CD4-positive, alpha-beta T cell (primary cell): ENCODE measurements around the gene CC2D2A. TPM values are rescaled to one million over a fixed set of nuclear protein-coding genes. Genes with fewer than 3 reads are reported as not detected.

ENCODE experiments used
- ATAC-seq: fragments of 200-7000 bp; cut with Tn5 transposase; one replicate; pipeline ENCODE4 v1.10.0; 2022; ENCODE audit warnings: mild to moderate bottlenecking; ENCODE audit not compliant: poor library complexity
- CTCF ChIA-PET: fragments of 350-600 bp; sonication (Branson Sonifier 250); formaldehyde crosslinking; loops from one replicate; lab custom pipeline; 2021; ENCODE audit warnings: antibody characterized with exemption, inconsistent platforms; lab: Charles Lee
- POLR2A ChIA-PET: fragments of 350-600 bp; sonication (Branson Sonifier 250); formaldehyde crosslinking; loops from one replicate; lab custom pipeline; 2021; ENCODE audit warnings: antibody characterized with exemption, inconsistent platforms; lab: Charles Lee
- DNase-seq, 14 experiments: peaks; one replicate each; pipeline ENCODE4 v3.0.0-alpha.2; 2013 to 2020; ENCODE audit warnings: mixed read lengths in 2 of 14
- H3K27ac ChIP-seq, 2 donors: one replicate each; pipeline versions ENCODE4 v1.5.1 to v1.7.0; 2013; ENCODE audit warnings: low read length in 2 of 2, low read depth in 1 of 2, mild to moderate bottlenecking in 1 of 2
- H3K27me3 ChIP-seq, 2 experiments: 1 replicate in 1 of 2; 2 replicates in 1 of 2; pipeline versions ENCODE4 v1.6.1 to v1.7.0; 2013; ENCODE audit warnings: low read length in 2 of 2, control low read depth in 1 of 2, mild to moderate bottlenecking in 1 of 2, moderate library complexity in 1 of 2; ENCODE audit not compliant: insufficient read depth in 2 of 2, control insufficient read depth in 1 of 2
- H3K36me3 ChIP-seq: one replicate; pipeline ENCODE4 v1.6.1; 2013; ENCODE audit warnings: low read length, control low read depth; ENCODE audit not compliant: insufficient read depth
- H3K4me1 ChIP-seq: one replicate; pipeline ENCODE4 v1.6.1; 2013; ENCODE audit warnings: low read length, control low read depth; ENCODE audit not compliant: insufficient read depth
- H3K4me3 ChIP-seq: one replicate; pipeline ENCODE4 v1.5.1; 2013; ENCODE audit warnings: mild to moderate bottlenecking, low read length, moderate library complexity
- H3K9me3 ChIP-seq, 2 experiments: 1 replicate in 1 of 2; 2 replicates in 1 of 2; pipeline versions ENCODE4 v1.6.1 to v1.7.0; 2013; ENCODE audit warnings: low read length in 2 of 2, mild to moderate bottlenecking in 2 of 2, control low read depth in 1 of 2, moderate library complexity in 1 of 2; ENCODE audit not compliant: control insufficient read depth in 1 of 2, insufficient read depth in 1 of 2
- H3K27ac Mint-ChIP-seq: one replicate; pipeline ENCODE4 v1.8.0; 2020; ENCODE audit warnings: mixed read lengths
- H3K27me3 Mint-ChIP-seq: one replicate; pipeline ENCODE4 v1.8.0; 2021; ENCODE audit warnings: mixed read lengths
- H3K36me3 Mint-ChIP-seq: one replicate; pipeline ENCODE4 v1.8.0; 2021; ENCODE audit warnings: low read depth, mixed read lengths
- H3K4me1 Mint-ChIP-seq: one replicate; pipeline ENCODE4 v1.8.0; 2021; ENCODE audit warnings: low read depth, mixed read lengths
- H3K4me3 Mint-ChIP-seq: one replicate; pipeline ENCODE4 v1.8.0; 2020; ENCODE audit warnings: mild to moderate bottlenecking, mixed read lengths
- H3K9me3 Mint-ChIP-seq: one replicate; pipeline ENCODE4 v1.8.0; 2020; ENCODE audit warnings: mixed read lengths
- CTCF ChIP-seq: fragments of 200-600 bp; IDR thresholded peaks from one replicate; pipeline ENCODE4 v1.8.0; 2022; ENCODE audit warnings: antibody characterized with exemption, mild to moderate bottlenecking
- intact Hi-C, 2 experiments: fragments of 100-400 bp; cut with DNase I in 1 of 2; cut with micrococcal nuclease in 1 of 2; formaldehyde crosslinking; loops; one replicate each; pipeline versions ENCODE4 v1.15.1 to v1.9.0; 2023 to 2025; cut with DNase I, micrococcal nuclease
- total RNA-seq, 174 experiments: library from RNA in 2 of 174; stranded (reverse) in 2 of 174; gene quantifications; one replicate each; pipeline ENCODE4 v1.2.3 and lab custom pipeline; 2021 to 2026

The CC2D2A gene
- total RNA-seq, 2 experiments from 2014 or later: not detected

DNA sequence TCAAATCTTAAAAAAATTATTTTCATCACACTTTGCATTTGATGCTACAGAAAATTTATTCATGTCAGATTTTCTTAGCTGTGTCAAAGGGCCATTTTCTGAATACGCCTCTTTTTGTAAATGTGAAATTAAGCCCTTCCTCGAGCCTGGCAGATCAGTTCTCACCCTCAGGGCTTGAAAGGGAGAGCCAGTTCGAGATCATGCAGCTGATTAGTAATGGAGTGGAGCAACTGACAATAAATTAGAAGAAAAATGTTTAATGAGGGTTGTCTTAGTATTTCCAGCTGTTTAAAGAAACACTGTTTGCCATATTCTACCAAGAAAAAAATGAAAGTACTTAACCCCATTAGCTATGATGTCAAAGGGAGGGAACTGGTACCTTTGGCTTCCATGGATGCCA lies 28.7 kb downstream of the CC2D2A start:
- Histone ChIP-seq H3K4me3 (no peak overlapping the region), H3K27me3 (no peaks in the 10 kb centered on the region), H3K27ac (no peak overlapping the region), H3K36me3 (no peaks in the 10 kb centered on the region), H3K4me1 (no peaks in the 10 kb centered on the region), H3K9me3 (no peaks in the 10 kb centered on the region)
- Mint-ChIP-seq H3K4me3 (no peak overlapping the region), H3K4me1 (no peaks in the 10 kb centered on the region), H3K36me3 (no peaks in the 10 kb centered on the region), H3K9me3 (peaks cover 4% of the 10 kb centered on the region), H3K27me3 (peaks cover 4% of the 10 kb centered on the region), H3K27ac (no peak overlapping the region)
- no peak for DNase-seq
- no peak for ATAC-seq
- POLR2A ChIA-PET: no interaction called here
- no peak for TF ChIP-seq CTCF
- intact Hi-C loops: no loop called here
- CTCF ChIA-PET: no interaction called here

GRCh38 chr4:15500701-15501100 lies 31.0 kb downstream of the CC2D2A start:
- Histone ChIP-seq H3K36me3 (no peaks in the 10 kb centered on the region), H3K27me3 (no peaks in the 10 kb centered on the region), H3K4me3 (no peak overlapping the region), H3K4me1 (no peaks in the 10 kb centered on the region), H3K27ac (no peak overlapping the region), H3K9me3 (no peaks in the 10 kb centered on the region)
- Mint-ChIP-seq H3K27me3 (peaks cover 4% of the 10 kb centered on the region), H3K9me3 (peaks cover 4% of the 10 kb centered on the region), H3K4me3 (no peak overlapping the region), H3K27ac (no peak overlapping the region), H3K36me3 (no peaks in the 10 kb centered on the region), H3K4me1 (no peaks in the 10 kb centered on the region)
- POLR2A ChIA-PET: interaction anchor here (0.6 kb wide), 1 partner anchor 10 kb away, joined by 3 read pairs; no protein-coding TSS in a partner anchor
- DNase-seq (no peak), ATAC-seq (no peak)
- no peak for TF ChIP-seq CTCF
- CTCF ChIA-PET: no interaction called here
- intact Hi-C loops: no loop called here

- H3K27me3 ChIP-seq: no peaks in the 10 kb centered on the region
- intact Hi-C loops: no loop called here
- H3K27me3 Mint-ChIP-seq: peaks cover 4% of the 10 kb centered on the region
- no peak for DNase-seq
- no peak for ATAC-seq
- H3K4me3 Mint-ChIP-seq: no peak overlapping the region
- H3K4me3 ChIP-seq: no peak overlapping the region
- H3K27ac ChIP-seq: no peak overlapping the region
- H3K36me3 ChIP-seq: no peaks in the 10 kb centered on the region
- H3K9me3 ChIP-seq: no peaks in the 10 kb centered on the region
- H3K9me3 Mint-ChIP-seq: peaks cover 4% of the 10 kb centered on the region
- ChIA-PET POLR2A (no interaction called here), CTCF (no interaction called here)
- TF ChIP-seq CTCF: no peak
- H3K4me1 ChIP-seq: no peaks in the 10 kb centered on the region
- H3K36me3 Mint-ChIP-seq: no peaks in the 10 kb centered on the region
- H3K4me1 Mint-ChIP-seq: no peaks in the 10 kb centered on the region
- no peak overlapping the region for H3K27ac Mint-ChIP-seq
Observed at GRCh38 chr4:15501941-15502340, 32.3 kb downstream of the CC2D2A start.
